ENCODE results near the gene HRG. TPM values are rescaled to one million over a fixed set of nuclear protein-coding genes. Genes with fewer than 3 reads are reported as not detected.
A peak's percentile ranks its signal among the peaks of the same experiment; 100 is the strongest.
"Not testable (repeated sequence)": the region's sequence is repeated elsewhere in the genome, so short reads cannot be mapped to it uniquely, and the experiment has no call there.

The HRG gene
- total RNA-seq, 1 donor from 2014 or later, result not detected

GRCh38 chr3:186708983-186709679 lies 43.3 kb downstream of the HRG start:
- DNase-seq (ENCODE audit: missing footprints) (no peak), ATAC-seq (peak; percentile 67)
- intact Hi-C loops (cut with DNase I), result no loop called here

- DNase-seq (ENCODE audit: missing footprints); ATAC-seq; intact Hi-C loops (cut with DNase I): not testable (repeated sequence)
These were observed 44.9 kb downstream of the HRG start for GRCh38 chr3:186710694-186711093.

- intact Hi-C loops (cut with DNase I), result no loop called here
- ATAC-seq (peak; percentile 66), DNase-seq (ENCODE audit: missing footprints) (no peak)
These were observed 47.7 kb downstream of the HRG start for GRCh38 chr3:186713499-186713898.

- no peak for DNase-seq (ENCODE audit: missing footprints)
- intact Hi-C loops (cut with DNase I), result no loop called here
- ATAC-seq, result no peak
These were observed 51.2 kb downstream of the HRG start, which contains the start of gene KNG1 for GRCh38 chr3:186717039-186717457. KNG1 (plus strand) TSS chr3:186717359; CDS start chr3:186717543, 184 bp downstream.

GRCh38 chr3:186719945-186720739 lies 54.3 kb downstream of the HRG start:
- intact Hi-C loops (cut with DNase I), result no loop called here
- ATAC-seq (peak; percentile 56), DNase-seq (ENCODE audit: missing footprints) (no peak)

GRCh38 chr3:186722457-186722856 lies 56.6 kb downstream of the HRG start:
- ATAC-seq (no peak), DNase-seq (ENCODE audit: missing footprints) (no peak)
- intact Hi-C loops (cut with DNase I), result no loop called here

GRCh38 chr3:186724911-186725310 lies 59.1 kb downstream of the HRG start:
- intact Hi-C loops (cut with DNase I), result no loop called here

More at GRCh38 chr3:186724911-186725310, 59.1 kb downstream of the HRG start:
- ATAC-seq (no peak), DNase-seq (ENCODE audit: missing footprints) (no peak)

Other genes starting within 250 kb of the HRG start
- 1.2 TPM for gene CRYGS, start 121.6 kb upstream of the HRG start, total RNA-seq
- gene TBCCD1, start 98.7 kb upstream of the HRG start, total RNA-seq, result 5.3 TPM
- 26.5 TPM for gene DNAJB11, start 95.3 kb upstream of the HRG start, total RNA-seq
- gene AHSG, start 53.0 kb upstream of the HRG start, total RNA-seq, result not detected
- gene FETUB, start 25.6 kb upstream of the HRG start, total RNA-seq, result not detected
- 0.62 TPM for gene KNG1, start 51.3 kb downstream of the HRG start, total RNA-seq
- gene EIF4A2, start 117.6 kb downstream of the HRG start, total RNA-seq, result 422 TPM
- gene RFC4, start 140.5 kb downstream of the HRG start, total RNA-seq, result 11.1 TPM
- gene ADIPOQ, start 176.7 kb downstream of the HRG start, total RNA-seq, result 19.3 TPM